Lung (tissue), 12 donors: ENCODE measurements around the gene WHRN. TPM values are rescaled to one million over a fixed set of nuclear protein-coding genes. Genes with fewer than 3 reads are reported as not detected.

Source experiments
- ATAC-seq: fragments of 200-7000 bp; cut with Tn5 transposase; one replicate; pipeline ENCODE4 v1.9.1; 2020; ENCODE audit warnings: moderate number of reproducible peaks; ENCODE audit not compliant: insufficient read depth, low FRiP score
- DNase-seq, 3 donors: peaks; one replicate each; pipeline ENCODE4 v3.0.0-alpha.2; 2013 to 2017
- H3K27ac ChIP-seq, 2 donors: one replicate each; pipeline ENCODE4 v1.5.1; 2013; ENCODE audit warnings: mild to moderate bottlenecking in 2 of 2, moderate library complexity in 2 of 2, control low read depth in 1 of 2, inconsistent platforms in 1 of 2, low read depth in 1 of 2, low read length in 1 of 2
- H3K27me3 ChIP-seq, 3 donors: one replicate each; pipeline ENCODE4 v1.5.1; 2013; ENCODE audit warnings: low read length in 2 of 3; ENCODE audit not compliant: control insufficient read depth in 3 of 3, insufficient read depth in 3 of 3
- H3K36me3 ChIP-seq, 4 donors: one replicate each; pipeline ENCODE4 v1.5.1; 2013; ENCODE audit warnings: low read length in 4 of 4, mild to moderate bottlenecking in 1 of 4, moderate library complexity in 1 of 4; ENCODE audit not compliant: control insufficient read depth in 4 of 4, insufficient read depth in 4 of 4
- H3K4me1 ChIP-seq, 5 donors: one replicate each; pipeline ENCODE4 v1.5.1; 2013; ENCODE audit warnings: low read length in 5 of 5, mild to moderate bottlenecking in 2 of 5, moderate library complexity in 1 of 5; ENCODE audit not compliant: control insufficient read depth in 5 of 5, insufficient read depth in 5 of 5
- H3K4me3 ChIP-seq: one replicate; pipeline ENCODE4 v1.5.1; 2013; ENCODE audit warnings: mild to moderate bottlenecking, control low read depth, moderate library complexity
- H3K9ac ChIP-seq, 2 donors: one replicate each; pipeline ENCODE4 v1.5.1; 2013; ENCODE audit warnings: low read length in 2 of 2, control low read depth in 1 of 2; ENCODE audit not compliant: insufficient read depth in 1 of 2
- H3K9me3 ChIP-seq, 4 donors: one replicate each; pipeline ENCODE4 v1.5.1; 2013; ENCODE audit warnings: low read length in 3 of 4, mild to moderate bottlenecking in 1 of 4, moderate library complexity in 1 of 4; ENCODE audit not compliant: control insufficient read depth in 4 of 4, insufficient read depth in 3 of 4
- WGBS, 2 donors: extraction: QIAGEN DNeasy Blood & Tissue Kit; methylation state at CpG; one replicate each; pipeline ENCODE4 v1.1.7; 2013; 5-methylcytosine and 5-hydroxymethylcytosine counted together
- polyA plus RNA-seq, 2 donors: library from polyadenylated mRNA; stranded (reverse); fragments of 200-250 nt; gene quantifications; one replicate each; pipeline ENCODE4 v1.2.1, GENCODE V29; 2013
- total RNA-seq, 2 donors: library from RNA; depleted of rRNA in 1 of 2; stranded (reverse); fragments of >200 nt in 1 of 2; gene quantifications; one replicate each; pipeline ENCODE4 v1.2.1, GENCODE V29; 2014 to 2021
- TF ChIP-seq, protein P1 (sequence below): IDR thresholded peaks from 2 replicates; pipeline ENCODE4 v1.5.1; 2012; ENCODE audit warnings: mild to moderate bottlenecking; ENCODE audit errors: control extremely low read depth, extremely low read depth
- donor health status: control.
- donor health status: control.
- donor health status: Bipolar disorder and iron deficiency.
- donor health status: healthy.
- donor health status: DM: yes; HTN: yes; CAD: no.

Gene WHRN
- total and polyA plus RNA-seq, 4 donors = 3.1 to 11.7 (median 5.6) TPM

DNA sequence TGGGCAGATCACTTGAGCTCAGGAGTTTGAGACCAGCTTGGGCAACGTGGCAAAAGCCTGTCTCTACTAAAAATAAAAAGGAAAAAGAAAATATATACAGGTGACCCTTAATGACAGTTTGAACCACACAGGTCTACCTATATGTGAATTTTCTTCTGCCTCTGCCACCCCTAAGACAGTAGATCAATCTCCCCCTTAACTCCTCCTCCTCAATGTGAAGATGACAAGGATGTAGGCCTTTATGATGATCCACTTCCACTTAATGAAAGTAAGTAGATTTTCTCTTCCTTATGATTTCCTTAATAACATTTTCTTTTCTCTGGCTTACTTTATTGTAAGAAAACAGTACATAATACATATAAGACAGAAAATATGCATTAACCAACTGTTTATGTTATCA lies 120.9 kb downstream of the WHRN start:
- Histone ChIP-seq H3K27me3 (no peaks in the 10 kb centered on the region), H3K27ac (peak overlapping the region in 1 of 2 donors; percentile 20), H3K36me3 (peaks cover 0 to 15% (median 9%) of the 10 kb centered on the region in 4 donors), H3K9me3 (no peaks in the 10 kb centered on the region), H3K9ac (peak overlapping the region in 1 of 2 donors; percentile 39), H3K4me3 (no peak overlapping the region), H3K4me1 (peaks cover 7 to 53% (median 20%) of the 10 kb centered on the region in 5 donors)
- WGBS, 2 donors = 29 to 38% methylated on average over 1 of the region's 1 CpG
- TF ChIP-seq, protein P1, sequence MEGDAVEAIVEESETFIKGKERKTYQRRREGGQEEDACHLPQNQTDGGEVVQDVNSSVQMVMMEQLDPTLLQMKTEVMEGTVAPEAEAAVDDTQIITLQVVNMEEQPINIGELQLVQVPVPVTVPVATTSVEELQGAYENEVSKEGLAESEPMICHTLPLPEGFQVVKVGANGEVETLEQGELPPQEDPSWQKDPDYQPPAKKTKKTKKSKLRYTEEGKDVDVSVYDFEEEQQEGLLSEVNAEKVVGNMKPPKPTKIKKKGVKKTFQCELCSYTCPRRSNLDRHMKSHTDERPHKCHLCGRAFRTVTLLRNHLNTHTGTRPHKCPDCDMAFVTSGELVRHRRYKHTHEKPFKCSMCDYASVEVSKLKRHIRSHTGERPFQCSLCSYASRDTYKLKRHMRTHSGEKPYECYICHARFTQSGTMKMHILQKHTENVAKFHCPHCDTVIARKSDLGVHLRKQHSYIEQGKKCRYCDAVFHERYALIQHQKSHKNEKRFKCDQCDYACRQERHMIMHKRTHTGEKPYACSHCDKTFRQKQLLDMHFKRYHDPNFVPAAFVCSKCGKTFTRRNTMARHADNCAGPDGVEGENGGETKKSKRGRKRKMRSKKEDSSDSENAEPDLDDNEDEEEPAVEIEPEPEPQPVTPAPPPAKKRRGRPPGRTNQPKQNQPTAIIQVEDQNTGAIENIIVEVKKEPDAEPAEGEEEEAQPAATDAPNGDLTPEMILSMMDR = no peak
- ATAC-seq (no peak), DNase-seq (no peak)

DNA sequence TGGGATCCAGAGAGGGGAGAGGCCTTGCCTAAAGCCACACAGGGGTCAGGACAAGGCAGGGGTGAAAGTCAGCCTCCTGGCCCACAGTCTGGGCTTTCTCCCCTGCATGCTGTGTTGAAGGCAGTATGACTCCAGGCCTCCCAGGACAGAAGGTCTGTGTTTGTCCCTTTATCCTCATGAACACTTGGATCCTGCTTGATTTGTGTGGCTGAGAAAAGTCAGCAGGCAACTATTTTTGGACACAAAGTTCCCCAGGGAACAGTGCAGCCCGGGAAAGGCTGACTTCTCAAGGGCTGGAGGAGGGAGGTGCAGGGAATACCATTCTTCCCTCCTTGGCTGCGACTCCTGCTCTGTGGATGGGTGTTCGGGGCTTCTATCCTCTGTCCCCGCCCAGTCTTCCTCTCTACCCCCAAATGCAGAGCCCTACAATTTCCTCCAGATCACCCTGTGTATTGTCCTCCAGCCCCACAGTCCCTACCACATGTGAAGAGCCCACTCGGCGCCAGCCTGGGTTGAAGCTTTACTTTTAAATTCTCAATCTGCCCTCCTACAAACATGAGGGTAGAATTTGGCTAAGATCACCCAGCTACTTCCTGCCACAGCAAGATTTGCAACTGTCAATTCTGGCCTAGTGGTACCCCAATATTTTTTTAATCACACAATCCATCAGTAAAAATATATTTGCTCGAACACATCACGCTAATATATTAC lies 121.6 kb downstream of the WHRN start:
- peak overlapping the region; percentile 24 to 59 for H3K27ac ChIP-seq
- no peaks in the 10 kb centered on the region for H3K9me3 ChIP-seq
- H3K4me1 ChIP-seq = peaks cover 7 to 47% (median 20%) of the 10 kb centered on the region in 5 donors
- H3K27me3 ChIP-seq = no peaks in the 10 kb centered on the region
- ATAC-seq (no peak), DNase-seq (peak in 2 of 3 donors; percentile 56 to 76)
- no peak overlapping the region for H3K4me3 ChIP-seq
- 31 to 43% methylated on average over 8 of the region's 8 CpGs for WGBS, 2 donors
- H3K36me3 ChIP-seq = peaks cover 0 to 21% (median 15%) of the 10 kb centered on the region in 4 donors
- peak overlapping the region; percentile 39 to 40 for H3K9ac ChIP-seq
- TF ChIP-seq, protein P1 = no peak

DNA sequence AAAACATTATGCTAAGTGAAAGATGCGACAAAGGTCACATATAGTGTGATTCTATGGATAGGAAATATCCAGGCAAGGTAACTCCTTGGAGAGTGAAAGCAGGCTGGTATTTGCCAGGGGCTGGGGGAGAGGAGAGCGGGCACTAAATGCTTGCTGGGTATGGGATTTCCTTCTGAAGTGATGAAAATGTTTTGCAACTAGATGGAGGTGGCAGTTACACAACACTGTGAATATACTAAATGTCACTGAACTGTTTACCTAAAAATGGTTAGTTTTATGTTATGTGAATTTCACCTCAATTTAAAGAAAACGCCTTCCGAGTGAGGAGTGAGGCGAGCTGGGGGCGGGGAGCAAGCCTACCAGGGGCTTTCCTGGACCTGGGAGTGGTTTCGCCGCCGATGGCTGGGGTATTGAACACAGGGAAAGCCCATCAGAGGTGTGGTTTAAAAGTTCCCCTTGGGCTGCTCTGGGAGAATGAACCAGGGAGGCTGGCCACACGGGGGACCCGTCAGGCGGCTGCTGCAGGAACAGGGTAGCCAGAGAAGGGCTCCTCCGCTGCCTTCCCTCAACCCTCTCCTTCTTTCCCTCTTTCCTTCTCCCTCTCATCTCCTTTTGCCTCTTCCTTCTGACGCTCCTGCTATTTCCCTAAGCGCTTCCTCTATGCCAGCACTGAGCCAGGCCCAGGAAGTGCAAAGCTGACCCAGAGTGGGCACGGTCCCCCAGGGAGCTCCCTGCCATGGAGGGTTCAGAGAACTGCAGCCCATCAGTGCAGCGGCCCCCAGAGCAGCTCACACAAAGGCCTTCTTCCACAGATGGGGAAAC lies 122.4 kb downstream of the WHRN start:
- peaks cover 7 to 39% (median 14%) of the 10 kb centered on the region in 5 donors for H3K4me1 ChIP-seq
- no peaks in the 10 kb centered on the region for H3K27me3 ChIP-seq
- no peaks in the 10 kb centered on the region for H3K9me3 ChIP-seq
- ATAC-seq = no peak
- H3K9ac ChIP-seq = peak overlapping the region in 1 of 2 donors; percentile 40
- peak in 1 of 3 donors; percentile 34 for DNase-seq
- H3K27ac ChIP-seq = peak overlapping the region; percentile 24 to 59
- peaks cover 0 to 26% (median 16%) of the 10 kb centered on the region in 4 donors for H3K36me3 ChIP-seq
- 23 to 39% methylated on average over 17 of the region's 17 CpGs for WGBS, 2 donors
- no peak overlapping the region for H3K4me3 ChIP-seq
- TF ChIP-seq, protein P1 = no peak
